Measurements from ENCODE around the gene ZNF691.
"Not testable (repeated sequence)": the region's sequence is repeated elsewhere in the genome, so short reads cannot be mapped to it uniquely, and the experiment has no call there.

ZNF691 gene

GRCh38 chr1:42806593-42806992 is 39.8 kb upstream of the ZNF691 start:
- Histone ChIP-seq H3K4me3 (replicated peaks; ENCODE audit: low read depth, low read length) (no peak overlapping the region), H3K27me3 (replicated peaks; ENCODE audit: control insufficient read depth, insufficient read depth, low read length) (no peaks in the 10 kb centered on the region), H3K36me3 (ENCODE audit: control insufficient read depth, insufficient read depth, low read length) (no peaks in the 10 kb centered on the region)
- TF ChIP-seq, protein P1, sequence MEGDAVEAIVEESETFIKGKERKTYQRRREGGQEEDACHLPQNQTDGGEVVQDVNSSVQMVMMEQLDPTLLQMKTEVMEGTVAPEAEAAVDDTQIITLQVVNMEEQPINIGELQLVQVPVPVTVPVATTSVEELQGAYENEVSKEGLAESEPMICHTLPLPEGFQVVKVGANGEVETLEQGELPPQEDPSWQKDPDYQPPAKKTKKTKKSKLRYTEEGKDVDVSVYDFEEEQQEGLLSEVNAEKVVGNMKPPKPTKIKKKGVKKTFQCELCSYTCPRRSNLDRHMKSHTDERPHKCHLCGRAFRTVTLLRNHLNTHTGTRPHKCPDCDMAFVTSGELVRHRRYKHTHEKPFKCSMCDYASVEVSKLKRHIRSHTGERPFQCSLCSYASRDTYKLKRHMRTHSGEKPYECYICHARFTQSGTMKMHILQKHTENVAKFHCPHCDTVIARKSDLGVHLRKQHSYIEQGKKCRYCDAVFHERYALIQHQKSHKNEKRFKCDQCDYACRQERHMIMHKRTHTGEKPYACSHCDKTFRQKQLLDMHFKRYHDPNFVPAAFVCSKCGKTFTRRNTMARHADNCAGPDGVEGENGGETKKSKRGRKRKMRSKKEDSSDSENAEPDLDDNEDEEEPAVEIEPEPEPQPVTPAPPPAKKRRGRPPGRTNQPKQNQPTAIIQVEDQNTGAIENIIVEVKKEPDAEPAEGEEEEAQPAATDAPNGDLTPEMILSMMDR (IDR thresholded peaks at IDR 0.05; ENCODE audit: insufficient read depth, low read length, poor library complexity, severe bottlenecking): no peak
- no peak for DNase-seq (ENCODE audit: extremely low read depth, insufficient read length)

- Histone ChIP-seq H3K4me3 (replicated peaks; ENCODE audit: low read depth, low read length) (no peak overlapping the region), H3K27me3 (replicated peaks; ENCODE audit: control insufficient read depth, insufficient read depth, low read length) (no peaks in the 10 kb centered on the region), H3K36me3 (ENCODE audit: control insufficient read depth, insufficient read depth, low read length) (no peaks in the 10 kb centered on the region)
- DNase-seq (ENCODE audit: extremely low read depth, insufficient read length): no peak
- TF ChIP-seq, protein P1 (IDR thresholded peaks at IDR 0.05; ENCODE audit: insufficient read depth, low read length, poor library complexity, severe bottlenecking): no peak
These were observed 39.3 kb upstream of the ZNF691 start for GRCh38 chr1:42807056-42807668.

DNA sequence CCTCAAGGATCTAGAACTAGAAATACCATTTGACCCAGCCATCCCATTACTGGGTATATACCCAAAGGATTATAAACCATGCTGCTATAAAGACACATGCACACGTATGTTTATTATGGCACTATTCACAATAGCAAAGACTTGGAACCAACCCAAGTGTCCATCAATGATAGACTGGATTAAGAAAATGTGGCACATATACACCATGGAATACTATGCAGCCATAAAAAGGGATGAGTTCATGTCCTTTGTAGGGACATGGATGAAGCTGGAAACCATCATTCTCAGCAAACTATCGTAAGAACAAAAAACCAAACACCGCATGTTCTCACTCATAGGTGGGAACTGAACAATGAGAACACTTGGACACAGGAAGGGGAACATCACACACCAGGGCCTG is 31.6 kb upstream of the ZNF691 start:
- H3K36me3 ChIP-seq (ENCODE audit: control insufficient read depth, insufficient read depth, low read length); H3K27me3 ChIP-seq (replicated peaks; ENCODE audit: control insufficient read depth, insufficient read depth, low read length); H3K4me3 ChIP-seq (replicated peaks; ENCODE audit: low read depth, low read length); DNase-seq (ENCODE audit: extremely low read depth, insufficient read length): not testable (repeated sequence)

DNA sequence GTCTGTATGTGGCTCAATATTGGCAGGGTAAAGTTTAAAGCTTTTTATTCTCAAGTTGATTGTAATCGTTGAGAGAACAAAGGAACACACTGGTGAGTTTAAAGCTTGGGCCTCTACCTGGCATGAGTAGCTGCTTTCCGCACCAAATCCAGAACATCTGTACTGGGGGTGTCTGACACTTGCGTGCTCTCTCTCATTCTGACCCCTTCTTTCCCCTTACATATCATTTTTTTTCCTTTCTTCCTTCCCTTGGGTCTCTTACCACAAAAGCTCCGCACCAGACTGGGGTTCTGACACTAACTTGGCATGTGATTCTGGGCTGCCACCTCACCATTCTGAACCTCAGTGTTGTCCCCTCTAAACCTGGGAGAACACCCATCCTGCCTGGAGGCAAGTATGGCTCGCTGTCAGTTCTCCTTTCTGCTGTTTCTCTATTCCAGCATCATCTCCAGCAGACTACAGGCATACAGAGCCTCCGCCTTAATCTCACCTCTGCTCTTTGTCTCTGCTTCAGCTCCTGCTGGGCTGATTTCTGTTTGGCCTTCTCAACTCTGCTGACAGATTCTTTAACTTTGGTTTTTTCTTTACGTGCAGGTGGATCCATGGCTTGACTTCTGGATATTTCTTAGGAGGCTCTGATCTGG is 30.4 kb upstream of the ZNF691 start:
- TF ChIP-seq, protein P1 (IDR thresholded peaks at IDR 0.05; ENCODE audit: insufficient read depth, low read length, poor library complexity, severe bottlenecking): no peak
- Histone ChIP-seq H3K36me3 (ENCODE audit: control insufficient read depth, insufficient read depth, low read length) (no peaks in the 10 kb centered on the region), H3K27me3 (replicated peaks; ENCODE audit: control insufficient read depth, insufficient read depth, low read length) (no peaks in the 10 kb centered on the region), H3K4me3 (replicated peaks; ENCODE audit: low read depth, low read length) (peak overlapping the region; percentile 76)
- peak; percentile 10 for DNase-seq (ENCODE audit: extremely low read depth, insufficient read length)

- H3K36me3 ChIP-seq (ENCODE audit: control insufficient read depth, insufficient read depth, low read length): no peaks in the 10 kb centered on the region
- TF ChIP-seq, protein P1 (IDR thresholded peaks at IDR 0.05; ENCODE audit: insufficient read depth, low read length, poor library complexity, severe bottlenecking): peak; percentile 15
- no peaks in the 10 kb centered on the region for H3K27me3 ChIP-seq (replicated peaks; ENCODE audit: control insufficient read depth, insufficient read depth, low read length)
- peak; percentile 89 for DNase-seq (ENCODE audit: extremely low read depth, insufficient read length)
- H3K4me3 ChIP-seq (replicated peaks; ENCODE audit: low read depth, low read length): peak within 1 kb of the TSS; percentile 76
These were observed 29.6 kb upstream of the ZNF691 start, which contains the start of the genes ERMAP and SVBP for GRCh38 chr1:42816585-42817439. Gene ERMAP (plus strand): TSS chr1:42817122. CDS start chr1:42830449, 13,327 bp downstream. Gene SVBP (minus strand): TSS chr1:42817397. CDS start chr1:42816544, 853 bp downstream.

DNA sequence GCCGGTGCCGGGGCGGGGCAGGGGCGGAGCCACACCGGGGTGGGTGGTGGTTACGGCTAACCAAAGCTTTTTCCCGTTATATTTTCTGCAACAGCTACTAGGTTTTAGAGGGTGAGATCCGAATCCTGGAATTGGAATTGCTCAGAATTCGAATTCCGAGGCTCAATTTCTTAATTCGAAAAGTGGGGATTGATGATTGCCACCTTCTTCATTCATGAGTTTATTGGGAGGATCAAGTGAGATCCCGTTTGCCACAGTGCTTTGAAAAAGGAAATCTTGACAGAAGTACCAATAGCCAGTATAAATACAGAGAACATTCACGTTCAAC is 29.0 kb upstream of the ZNF691 start:
- H3K4me3 ChIP-seq (replicated peaks; ENCODE audit: low read depth, low read length): peak overlapping the region; percentile 66
- no peaks in the 10 kb centered on the region for H3K27me3 ChIP-seq (replicated peaks; ENCODE audit: control insufficient read depth, insufficient read depth, low read length)
- H3K36me3 ChIP-seq (ENCODE audit: control insufficient read depth, insufficient read depth, low read length): no peaks in the 10 kb centered on the region
- TF ChIP-seq, protein P1 (IDR thresholded peaks at IDR 0.05; ENCODE audit: insufficient read depth, low read length, poor library complexity, severe bottlenecking): no peak
- no peak for DNase-seq (ENCODE audit: extremely low read depth, insufficient read length)

Measured in GM06990 (cell line).